SK-N-SH treated with all-trans-retinoic acid at 6 μM for 48 hours (cell line): ENCODE data around the gene SLC25A22.

Experiments
- ATAC-seq: fragments of 200-7000 bp; cut with Tn5 transposase; 3 replicates; pipeline ENCODE4 v1.9.1; 2020; ENCODE audit warnings: mild to moderate bottlenecking, moderate library complexity
- ARNTL ChIP-seq: fragments of 450-650 bp; formaldehyde crosslinking; IDR thresholded peaks from 2 replicates; pipeline ENCODE4 v1.5.0; 2020; ENCODE audit warnings: low read depth, mild to moderate bottlenecking, moderate library complexity, borderline replicate concordance
- BACH2 ChIP-seq: fragments of 250-450 bp; sonication (Bioruptor Pico); IDR thresholded peaks from 2 replicates; pipeline ENCODE4 v1.9.0; 2021; ENCODE audit warnings: mild to moderate bottlenecking, borderline replicate concordance
- CSDC2 ChIP-seq: fragments of 250-450 bp; sonication (Bioruptor Pico); IDR thresholded peaks from 2 replicates; pipeline ENCODE4 v1.5.0; 2020; ENCODE audit warnings: mild to moderate bottlenecking, moderate library complexity
- ESRRG ChIP-seq: fragments of 250-450 bp; sonication (Bioruptor Pico); IDR thresholded peaks from 2 replicates; pipeline ENCODE4 v1.6.1; 2021; ENCODE audit warnings: mild to moderate bottlenecking
- GLIS3 ChIP-seq: fragments of 250-450 bp; sonication (Bioruptor Pico); IDR thresholded peaks from 2 replicates; pipeline ENCODE4 v1.5.0; 2020; ENCODE audit warnings: mild to moderate bottlenecking, moderate library complexity
- ISL1 ChIP-seq: fragments of 250-450 bp; sonication (Bioruptor Pico); IDR thresholded peaks from 2 replicates; pipeline ENCODE4 v2.1.2; 2022; ENCODE audit warnings: mild to moderate bottlenecking, moderate library complexity
- OSR1 ChIP-seq: fragments of 250-450 bp; sonication (Bioruptor Pico); IDR thresholded peaks from 2 replicates; pipeline ENCODE4 v1.8.0; 2022; ENCODE audit warnings: moderate library complexity, mild to moderate bottlenecking, inconsistent platforms
- PPARA ChIP-seq: fragments of 250-450 bp; sonication (Bioruptor Pico); IDR thresholded peaks from 2 replicates; pipeline ENCODE4 v1.5.0; 2020; ENCODE audit warnings: mild to moderate bottlenecking, borderline replicate concordance
- SNAI2 ChIP-seq: fragments of 250-450 bp; sonication (Bioruptor Pico); IDR thresholded peaks from 2 replicates; pipeline ENCODE4 v1.5.0; 2020; ENCODE audit warnings: mild to moderate bottlenecking, moderate library complexity
- TCF4 ChIP-seq: fragments of 250-450 bp; sonication (Bioruptor Pico); IDR thresholded peaks from 2 replicates; pipeline ENCODE4 v1.8.0; 2021; ENCODE audit warnings: mild to moderate bottlenecking, moderate library complexity, borderline replicate concordance
- TOX ChIP-seq: fragments of 250-450 bp; sonication (Bioruptor Pico); IDR thresholded peaks from 2 replicates; pipeline ENCODE4 v1.8.0; 2021; ENCODE audit warnings: mild to moderate bottlenecking, moderate library complexity, borderline replicate concordance
- ZC3H10 ChIP-seq: fragments of 250-450 bp; sonication (Bioruptor Pico); IDR thresholded peaks from 2 replicates; pipeline ENCODE4 v1.5.1; 2021; ENCODE audit warnings: mild to moderate bottlenecking, moderate library complexity
- ZFP3 ChIP-seq: fragments of 250-450 bp; sonication (Bioruptor Pico); IDR thresholded peaks from 2 replicates; pipeline ENCODE4 v1.5.0; 2020; ENCODE audit warnings: mild to moderate bottlenecking, moderate library complexity
- ZFP30 ChIP-seq: fragments of 450-650 bp; formaldehyde crosslinking; IDR thresholded peaks from 2 replicates; pipeline ENCODE4 v1.5.0; 2022; ENCODE audit warnings: mild to moderate bottlenecking, moderate library complexity
- ZNF565 ChIP-seq: fragments of 450-650 bp; formaldehyde crosslinking; conservative IDR thresholded peaks from 2 replicates; pipeline ENCODE4 v1.5.0; 2020; ENCODE audit warnings: low read depth, mild to moderate bottlenecking, moderate library complexity
- ZNF70 ChIP-seq: fragments of 450-650 bp; formaldehyde crosslinking; IDR thresholded peaks from 2 replicates; pipeline ENCODE4 v1.5.0; 2020; ENCODE audit warnings: mild to moderate bottlenecking, moderate library complexity
- ZNF8 ChIP-seq: fragments of 450-650 bp; formaldehyde crosslinking; IDR thresholded peaks from 2 replicates; pipeline ENCODE4 v1.5.0; 2020; ENCODE audit warnings: mild to moderate bottlenecking, moderate library complexity
- TF ChIP-seq, protein P1 (sequence below): fragments of 250-450 bp; sonication (Bioruptor Pico); IDR thresholded peaks from 2 replicates; pipeline ENCODE4 v1.5.1; 2021; ENCODE audit warnings: mild to moderate bottlenecking, moderate library complexity
- TF ChIP-seq, protein P2 (sequence below): fragments of 250-450 bp; sonication (Bioruptor Pico); IDR thresholded peaks from 2 replicates; pipeline ENCODE4 v1.5.1; 2020; ENCODE audit warnings: low read depth, mild to moderate bottlenecking, moderate library complexity
- TF ChIP-seq, protein P3 (sequence below): fragments of 250-450 bp; sonication (Bioruptor Pico); IDR thresholded peaks from 2 replicates; pipeline ENCODE4 v1.8.0; 2021; ENCODE audit warnings: low read depth, mild to moderate bottlenecking, moderate library complexity, borderline replicate concordance
- TF ChIP-seq, protein P4 (sequence below): fragments of 250-450 bp; sonication (Bioruptor Pico); IDR thresholded peaks from 2 replicates; pipeline ENCODE4 v1.5.0; 2020; ENCODE audit warnings: mild to moderate bottlenecking, moderate library complexity

The SLC25A22 gene

DNA sequence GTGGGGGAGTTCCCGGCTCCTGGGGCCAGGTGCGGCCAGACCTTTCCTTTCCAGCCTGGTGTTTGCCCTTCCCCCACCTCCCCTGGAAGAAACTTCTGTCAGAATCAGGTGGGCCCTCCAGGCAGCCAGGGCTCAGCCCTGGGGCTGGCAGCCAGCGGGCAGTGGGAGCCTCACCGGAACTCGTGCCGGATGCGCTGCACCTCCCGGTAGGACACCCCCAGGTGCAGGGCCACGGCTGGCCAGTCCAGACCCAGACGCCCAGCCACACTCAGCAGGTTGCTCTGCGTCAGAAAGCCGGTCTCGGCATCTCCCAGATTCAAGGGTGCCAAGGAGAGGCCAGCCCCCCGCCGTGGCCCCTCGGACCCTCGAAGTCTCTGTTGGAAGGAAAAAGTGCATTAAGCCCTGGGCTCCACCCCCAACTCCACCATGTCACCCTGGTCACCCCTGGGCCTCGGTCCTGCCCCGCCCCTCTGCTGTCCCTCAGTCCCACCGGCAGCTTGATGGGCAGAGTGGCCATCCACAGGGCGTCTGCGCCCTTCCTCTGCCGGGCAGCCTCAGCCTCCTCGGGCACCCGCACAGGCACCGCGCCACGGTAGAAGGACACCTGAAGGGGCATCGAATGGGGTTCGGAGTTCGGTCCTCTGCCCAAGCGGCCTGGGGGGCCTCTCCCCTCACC, 1.7 kb upstream of the SLC25A22 start:
- TF ChIP-seq, protein P1, sequence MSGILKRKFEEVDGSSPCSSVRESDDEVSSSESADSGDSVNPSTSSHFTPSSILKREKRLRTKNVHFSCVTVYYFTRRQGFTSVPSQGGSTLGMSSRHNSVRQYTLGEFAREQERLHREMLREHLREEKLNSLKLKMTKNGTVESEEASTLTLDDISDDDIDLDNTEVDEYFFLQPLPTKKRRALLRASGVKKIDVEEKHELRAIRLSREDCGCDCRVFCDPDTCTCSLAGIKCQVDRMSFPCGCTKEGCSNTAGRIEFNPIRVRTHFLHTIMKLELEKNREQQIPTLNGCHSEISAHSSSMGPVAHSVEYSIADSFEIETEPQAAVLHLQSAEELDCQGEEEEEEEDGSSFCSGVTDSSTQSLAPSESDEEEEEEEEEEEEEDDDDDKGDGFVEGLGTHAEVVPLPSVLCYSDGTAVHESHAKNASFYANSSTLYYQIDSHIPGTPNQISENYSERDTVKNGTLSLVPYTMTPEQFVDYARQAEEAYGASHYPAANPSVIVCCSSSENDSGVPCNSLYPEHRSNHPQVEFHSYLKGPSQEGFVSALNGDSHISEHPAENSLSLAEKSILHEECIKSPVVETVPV (CRISPR knock-in tag), result no peak
- TF ChIP-seq, protein P2, sequence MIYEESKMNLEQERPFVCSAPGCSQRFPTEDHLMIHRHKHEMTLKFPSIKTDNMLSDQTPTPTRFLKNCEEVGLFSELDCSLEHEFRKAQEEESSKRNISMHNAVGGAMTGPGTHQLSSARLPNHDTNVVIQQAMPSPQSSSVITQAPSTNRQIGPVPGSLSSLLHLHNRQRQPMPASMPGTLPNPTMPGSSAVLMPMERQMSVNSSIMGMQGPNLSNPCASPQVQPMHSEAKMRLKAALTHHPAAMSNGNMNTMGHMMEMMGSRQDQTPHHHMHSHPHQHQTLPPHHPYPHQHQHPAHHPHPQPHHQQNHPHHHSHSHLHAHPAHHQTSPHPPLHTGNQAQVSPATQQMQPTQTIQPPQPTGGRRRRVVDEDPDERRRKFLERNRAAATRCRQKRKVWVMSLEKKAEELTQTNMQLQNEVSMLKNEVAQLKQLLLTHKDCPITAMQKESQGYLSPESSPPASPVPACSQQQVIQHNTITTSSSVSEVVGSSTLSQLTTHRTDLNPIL, result no peak
- TF ChIP-seq TOX (CRISPR knock-in tag) (no peak), ESRRG (CRISPR knock-in tag) (no peak), OSR1 (CRISPR knock-in tag) (no peak), ZFP3 (CRISPR knock-in tag) (no peak), ZNF8 (CRISPR knock-in tag) (no peak), GLIS3 (CRISPR knock-in tag) (no peak), SNAI2 (CRISPR knock-in tag) (no peak), ZNF70 (no peak)
- TF ChIP-seq, protein P3, sequence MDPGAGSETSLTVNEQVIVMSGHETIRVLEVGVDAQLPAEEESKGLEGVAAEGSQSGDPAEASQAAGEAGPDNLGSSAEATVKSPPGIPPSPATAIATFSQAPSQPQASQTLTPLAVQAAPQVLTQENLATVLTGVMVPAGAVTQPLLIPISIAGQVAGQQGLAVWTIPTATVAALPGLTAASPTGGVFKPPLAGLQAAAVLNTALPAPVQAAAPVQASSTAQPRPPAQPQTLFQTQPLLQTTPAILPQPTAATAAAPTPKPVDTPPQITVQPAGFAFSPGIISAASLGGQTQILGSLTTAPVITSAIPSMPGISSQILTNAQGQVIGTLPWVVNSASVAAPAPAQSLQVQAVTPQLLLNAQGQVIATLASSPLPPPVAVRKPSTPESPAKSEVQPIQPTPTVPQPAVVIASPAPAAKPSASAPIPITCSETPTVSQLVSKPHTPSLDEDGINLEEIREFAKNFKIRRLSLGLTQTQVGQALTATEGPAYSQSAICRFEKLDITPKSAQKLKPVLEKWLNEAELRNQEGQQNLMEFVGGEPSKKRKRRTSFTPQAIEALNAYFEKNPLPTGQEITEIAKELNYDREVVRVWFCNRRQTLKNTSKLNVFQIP (CRISPR knock-in tag), result no peak
- TF ChIP-seq, protein P4, sequence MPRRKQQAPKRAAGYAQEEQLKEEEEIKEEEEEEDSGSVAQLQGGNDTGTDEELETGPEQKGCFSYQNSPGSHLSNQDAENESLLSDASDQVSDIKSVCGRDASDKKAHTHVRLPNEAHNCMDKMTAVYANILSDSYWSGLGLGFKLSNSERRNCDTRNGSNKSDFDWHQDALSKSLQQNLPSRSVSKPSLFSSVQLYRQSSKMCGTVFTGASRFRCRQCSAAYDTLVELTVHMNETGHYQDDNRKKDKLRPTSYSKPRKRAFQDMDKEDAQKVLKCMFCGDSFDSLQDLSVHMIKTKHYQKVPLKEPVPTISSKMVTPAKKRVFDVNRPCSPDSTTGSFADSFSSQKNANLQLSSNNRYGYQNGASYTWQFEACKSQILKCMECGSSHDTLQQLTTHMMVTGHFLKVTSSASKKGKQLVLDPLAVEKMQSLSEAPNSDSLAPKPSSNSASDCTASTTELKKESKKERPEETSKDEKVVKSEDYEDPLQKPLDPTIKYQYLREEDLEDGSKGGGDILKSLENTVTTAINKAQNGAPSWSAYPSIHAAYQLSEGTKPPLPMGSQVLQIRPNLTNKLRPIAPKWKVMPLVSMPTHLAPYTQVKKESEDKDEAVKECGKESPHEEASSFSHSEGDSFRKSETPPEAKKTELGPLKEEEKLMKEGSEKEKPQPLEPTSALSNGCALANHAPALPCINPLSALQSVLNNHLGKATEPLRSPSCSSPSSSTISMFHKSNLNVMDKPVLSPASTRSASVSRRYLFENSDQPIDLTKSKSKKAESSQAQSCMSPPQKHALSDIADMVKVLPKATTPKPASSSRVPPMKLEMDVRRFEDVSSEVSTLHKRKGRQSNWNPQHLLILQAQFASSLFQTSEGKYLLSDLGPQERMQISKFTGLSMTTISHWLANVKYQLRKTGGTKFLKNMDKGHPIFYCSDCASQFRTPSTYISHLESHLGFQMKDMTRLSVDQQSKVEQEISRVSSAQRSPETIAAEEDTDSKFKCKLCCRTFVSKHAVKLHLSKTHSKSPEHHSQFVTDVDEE, result no peak
- ATAC-seq, result no peak

DNA sequence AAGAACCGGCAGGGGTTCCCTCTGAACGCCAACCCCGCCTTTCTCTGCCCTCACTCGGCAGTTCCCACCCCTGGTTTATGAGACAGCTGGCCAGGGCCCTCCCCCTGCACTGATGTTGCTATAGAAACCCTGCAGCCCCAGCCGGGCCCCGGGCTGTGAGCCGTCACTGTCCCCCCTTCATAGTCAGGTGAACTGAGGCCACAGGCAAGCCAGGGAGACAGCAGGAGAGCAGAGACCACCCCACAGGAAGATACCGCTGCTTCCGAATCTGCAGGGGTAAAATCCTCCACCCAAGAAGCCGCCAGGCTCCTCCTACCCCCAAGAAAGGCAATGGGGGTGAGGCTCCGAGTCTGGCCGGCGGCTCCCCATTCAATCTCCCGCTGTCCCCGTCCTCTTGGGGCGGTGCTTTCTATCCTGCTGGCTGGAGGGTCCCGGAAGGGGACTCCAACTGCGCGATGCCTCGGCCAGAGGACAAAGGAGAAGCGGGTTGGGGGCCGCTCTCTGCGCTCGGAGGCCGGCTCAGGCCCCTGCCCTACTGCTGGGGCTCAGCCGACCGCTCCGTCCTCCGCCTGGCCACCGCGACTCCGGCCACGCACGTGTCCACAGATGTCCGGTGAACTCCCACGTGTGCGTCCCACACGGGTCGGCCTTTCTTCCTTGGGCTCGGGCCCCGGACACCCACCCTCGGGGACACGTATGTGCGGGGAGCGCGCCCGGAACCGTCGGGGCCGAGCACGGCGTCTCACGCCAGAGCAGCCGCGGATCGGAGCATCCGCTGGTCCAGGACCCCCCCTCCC, 587 bp downstream of the SLC25A22 start:
- TF ChIP-seq ZNF8 (CRISPR knock-in tag), result no peak
- peak; percentile 70 for ATAC-seq

DNA sequence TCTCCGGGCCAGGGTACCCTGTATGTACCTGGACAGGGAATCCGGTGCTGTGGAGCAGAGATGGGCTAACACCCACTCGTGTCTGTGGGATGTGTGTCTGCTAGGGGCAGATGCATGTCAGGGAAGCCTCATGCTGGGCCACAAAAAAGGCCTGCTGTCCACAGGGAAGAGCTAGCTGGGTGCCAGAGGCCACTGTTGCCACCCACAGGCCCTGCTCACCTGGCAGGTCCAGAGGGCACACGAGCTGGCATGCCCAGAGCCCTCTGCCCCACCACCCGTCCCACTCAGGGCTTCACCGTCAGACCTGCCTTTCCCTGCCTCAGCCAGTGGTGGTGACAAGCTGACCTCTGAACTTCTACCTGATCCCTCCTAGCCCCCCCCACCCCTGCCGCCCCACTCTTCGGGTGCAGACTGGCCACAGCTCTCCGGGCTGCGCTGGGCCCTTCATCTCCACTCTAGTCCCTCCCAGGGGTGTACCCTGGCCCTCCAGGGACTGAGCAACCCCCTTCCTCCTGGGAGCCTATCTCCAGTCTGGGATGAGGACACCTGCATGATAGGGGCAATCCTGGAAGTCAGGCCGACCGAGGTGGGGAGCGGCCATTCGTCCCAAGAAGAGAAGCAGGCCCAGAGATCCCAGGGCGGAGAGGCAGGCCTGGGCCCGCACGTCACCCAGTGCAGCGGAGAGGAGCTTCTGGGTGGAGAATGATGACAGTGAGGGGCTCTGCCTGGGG, 1.4 kb downstream of the SLC25A22 start:
- TF ChIP-seq CSDC2 (no peak), BACH2 (CRISPR knock-in tag) (no peak), ARNTL (CRISPR knock-in tag) (no peak), ZFP30 (CRISPR knock-in tag) (no peak), SNAI2 (CRISPR knock-in tag) (no peak), TCF4 (CRISPR knock-in tag) (no peak), ZNF565 (CRISPR knock-in tag) (no peak), TOX (CRISPR knock-in tag) (no peak), ZFP3 (CRISPR knock-in tag) (no peak), ISL1 (CRISPR knock-in tag) (no peak), PPARA (CRISPR knock-in tag) (no peak), ZC3H10 (CRISPR knock-in tag) (no peak)
- TF ChIP-seq, protein P4, result no peak
- TF ChIP-seq, protein P1 (CRISPR knock-in tag), result no peak
- TF ChIP-seq, protein P3 (CRISPR knock-in tag), result no peak

More for the DNA sequence above, 1.4 kb downstream of the SLC25A22 start:
- peak; percentile 0; the same call in 2 of the 3 replicates for ATAC-seq
